ENCODE data around the gene PAH. TPM values are rescaled to one million over a fixed set of nuclear protein-coding genes. Genes with fewer than 3 reads are reported as not detected.

The PAH gene
- total and polyA plus RNA-seq, 10 of the 15 experiments (the other 5 are each of a cell fraction or from before 2014, with no cell fraction given), result 0.20 to 4.8 (median 0.55) TPM; not detected in 1

GRCh38 chr12:102869571-102869970 lies 47.5 kb downstream of the PAH start (continued):
- no peak for TF ChIP-seq RUNX3 (IDR thresholded peaks at IDR 0.05; ENCODE audit: low read length)

- WGBS (ENCODE audit: insufficient coverage, insufficient replicate concordance, low lambda C conversion rate, missing lambda C conversion rate), result 88% methylated on average over 6 of the region's 6 CpGs
- H3K27ac ChIP-seq (ENCODE audit: control insufficient read depth, insufficient read depth), result no peak overlapping the region
- no peaks in the 10 kb centered on the region for H3K36me3 ChIP-seq (ENCODE audit: control insufficient read depth in 2 of 2, insufficient read depth in 2 of 2, low read length in 1 of 2)
- no peak for ATAC-seq
- intact Hi-C loops (cut with micrococcal nuclease; ENCODE audit: unreplicated experiment) (no loop called here), in situ Hi-C loops (cut with MboI) (no loop called here)
- ChIA-PET RAD21 (ENCODE audit: unreplicated experiment) (interaction anchor here (1.8 kb wide), 1 partner anchor 13 kb away, joined by 4 read pairs; no protein-coding TSS in a partner anchor), CTCF (interaction anchor here (0.7 to 2.5 kb wide), 6 partner anchors 12 to 55 kb away, joined by 3 to 9 read pairs (median 4); no protein-coding TSS in a partner anchor), SMC1A (ENCODE audit: uncharacterized antibody, unreplicated experiment) (interaction anchor here (0.6 to 1.6 kb wide), 5 partner anchors 13 to 209 kb away, joined by 3 to 5 read pairs (median 3); no protein-coding TSS in a partner anchor), POLR2A (no interaction called here)
- no peak for FAIRE-seq
- TF ChIP-seq HSF1 (IDR thresholded peaks at IDR 0.05; ENCODE audit: low read depth, low read length) (no peak), EED (IDR thresholded peaks at IDR 0.05; ENCODE audit: low read depth) (no peak), RB1 (IDR thresholded peaks at IDR 0.05; ENCODE audit: borderline replicate concordance) (no peak), BACH1 (IDR thresholded peaks at IDR 0.05; ENCODE audit: borderline replicate concordance) (no peak), KAT2A (conservative IDR thresholded peaks at IDR 0.05; ENCODE audit: control insufficient read depth, low read depth, low read length) (no peak), MAX (IDR thresholded peaks at IDR 0.05; ENCODE audit: low read depth, low read length) (no peak), NFXL1 (IDR thresholded peaks at IDR 0.05; ENCODE audit: borderline replicate concordance) (no peak), SPI1 (IDR thresholded peaks at IDR 0.05; ENCODE audit: borderline replicate concordance, insufficient read depth, low read depth, low read length) (no peak), ESRRA (IDR thresholded peaks at IDR 0.05; ENCODE audit: low read length) (no peak), JUND (IDR thresholded peaks at IDR 0.05; ENCODE audit: low read depth, low read length) (no peak), NBN (IDR thresholded peaks at IDR 0.05) (no peak), IKZF2 (IDR thresholded peaks at IDR 0.05) (no peak)
- BruUV-seq (replicated peaks), result no TSS peak
- no peaks in the 10 kb centered on the region for H3K79me2 ChIP-seq (ENCODE audit: control insufficient read depth, insufficient read depth, low read length)
- H3K4me1 ChIP-seq (ENCODE audit: control insufficient read depth, insufficient read depth, low read length), result no peaks in the 10 kb centered on the region
- no peaks in the 10 kb centered on the region for H3K9me3 ChIP-seq (replicated peaks; ENCODE audit: control insufficient read depth, insufficient read depth, low read length)
- no peaks in the 10 kb centered on the region for H4K20me1 ChIP-seq (ENCODE audit: control insufficient read depth, insufficient read depth)
- H3K4me3 ChIP-seq, result no peak overlapping the region
- no peaks in the 10 kb centered on the region; a peak in 1 of 4 replicates for H3K27me3 ChIP-seq (replicated peaks in 1 of 2; ENCODE audit: control insufficient read depth in 2 of 2, insufficient read depth in 2 of 2, low read length in 1 of 2)
- no peak for DNase-seq (ENCODE audit: low read depth, low spot score)
- no peak overlapping the region for H3K4me2 ChIP-seq (ENCODE audit: control insufficient read depth, insufficient read depth)
- H3K9ac ChIP-seq (ENCODE audit: control insufficient read depth, insufficient read depth, low read length), result no peak overlapping the region
- no peak overlapping the region for H2AFZ ChIP-seq (ENCODE audit: control insufficient read depth, low read depth, low read length)
Measured at GRCh38 chr12:102865821-102866615, 51.0 kb downstream of the PAH start.

Measured in GM12878 (cell line).